ENCODE results near the gene LRP4. TPM values are rescaled to one million over a fixed set of nuclear protein-coding genes. Genes with fewer than 3 reads are reported as not detected.

Gene LRP4
- total and polyA plus RNA-seq, 2 donors (not counting 1 experiment from before 2014, with no cell fraction given) = 1.3 to 2.9 TPM

DNA sequence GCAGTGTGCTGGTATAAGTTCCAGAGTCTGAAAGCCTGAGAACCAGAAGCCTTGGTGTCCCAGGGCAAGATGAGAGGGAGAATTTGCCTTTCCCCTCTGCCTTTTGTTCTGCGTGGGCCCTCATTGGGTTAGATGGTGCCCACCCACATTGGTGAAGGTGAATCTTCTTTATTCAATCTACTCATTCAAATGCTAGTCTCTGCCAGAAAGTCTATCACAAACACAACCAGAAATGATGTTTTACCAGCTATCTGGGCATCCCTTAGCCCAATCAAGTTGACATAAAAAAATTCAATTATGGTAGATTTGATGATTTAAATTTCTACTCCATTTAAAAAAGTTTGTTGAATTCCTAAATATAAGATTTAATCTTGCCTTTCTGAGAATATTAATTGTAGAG is 40.4 kb upstream of the LRP4 start:
- Histone ChIP-seq H3K79me2 (ENCODE audit: control insufficient read depth, insufficient read depth, low read length) (no peaks in the 10 kb centered on the region), H3K36me3 (ENCODE audit: control insufficient read depth, insufficient read depth, low read length) (no peaks in the 10 kb centered on the region), H2AFZ (ENCODE audit: low read length) (no peak overlapping the region), H3K4me2 (ENCODE audit: extremely low read depth, insufficient read depth, low read length) (no peak overlapping the region), H3K9ac (ENCODE audit: insufficient read depth, low read length) (no peak overlapping the region), H3K27me3 (ENCODE audit: control insufficient read depth, insufficient read depth, low read length) (no peaks in the 10 kb centered on the region), H4K20me1 (ENCODE audit: control insufficient read depth, extremely low read depth, insufficient read depth, low read length) (no peaks in the 10 kb centered on the region), H3K4me3 (replicated peaks in 1 of 4; ENCODE audit: control extremely low read depth in 1 of 4, insufficient read depth in 1 of 4, low read depth in 3 of 4, low read length in 4 of 4) (no peak overlapping the region), H3K27ac (ENCODE audit: insufficient read depth, low read length) (no peak overlapping the region), H3K9me3 (ENCODE audit: control insufficient read depth, insufficient read depth, low read depth, low read length) (no peaks in the 10 kb centered on the region), H3K4me1 (ENCODE audit: control insufficient read depth, extremely low read depth, insufficient read depth, low read length) (no peaks in the 10 kb centered on the region)
- no peak for DNase-seq (ENCODE audit: low read depth in 2 of 2)
- no peak for TF ChIP-seq CTCF (conservative IDR thresholded peaks at IDR 0.05 in 1 of 2, IDR thresholded peaks at IDR 0.05 in 1 of 2; ENCODE audit: low read depth in 1 of 2, low read length in 2 of 2)
- TF ChIP-seq EZH2 (IDR thresholded peaks at IDR 0.05; ENCODE audit: low read length, missing control alignments) = no peak

DNA sequence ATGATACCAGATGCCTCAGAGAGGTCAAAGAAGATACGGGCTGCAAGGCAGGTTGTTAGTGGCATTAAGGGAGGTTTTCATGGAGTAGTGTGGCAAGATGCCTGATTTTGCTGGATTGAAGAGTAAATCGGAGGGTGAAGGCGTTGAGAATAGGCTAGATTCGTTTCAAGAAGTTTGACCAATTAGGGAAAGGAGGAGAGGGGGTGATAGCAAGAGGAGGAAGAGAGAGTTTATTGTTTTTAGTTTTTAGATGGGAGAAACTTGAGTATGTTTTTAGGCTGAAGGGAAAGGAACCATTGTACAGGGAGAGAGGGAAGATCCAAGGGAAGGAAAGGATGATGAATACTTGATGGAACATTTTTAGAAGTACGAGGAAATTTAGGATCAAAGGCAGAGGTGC is 34.7 kb upstream of the LRP4 start:
- Histone ChIP-seq H3K4me2 (ENCODE audit: extremely low read depth, insufficient read depth, low read length) (no peak overlapping the region), H3K27me3 (ENCODE audit: control insufficient read depth, insufficient read depth, low read length) (no peaks in the 10 kb centered on the region), H3K9me3 (ENCODE audit: control insufficient read depth, insufficient read depth, low read depth, low read length) (no peaks in the 10 kb centered on the region), H3K4me3 (replicated peaks in 1 of 4; ENCODE audit: control extremely low read depth in 1 of 4, insufficient read depth in 1 of 4, low read depth in 3 of 4, low read length in 4 of 4) (no peak overlapping the region), H3K79me2 (ENCODE audit: control insufficient read depth, insufficient read depth, low read length) (no peaks in the 10 kb centered on the region), H3K9ac (ENCODE audit: insufficient read depth, low read length) (no peak overlapping the region), H3K36me3 (ENCODE audit: control insufficient read depth, insufficient read depth, low read length) (peaks cover 1% of the 10 kb centered on the region), H3K4me1 (ENCODE audit: control insufficient read depth, extremely low read depth, insufficient read depth, low read length) (no peaks in the 10 kb centered on the region), H3K27ac (ENCODE audit: insufficient read depth, low read length) (no peak overlapping the region), H4K20me1 (ENCODE audit: control insufficient read depth, extremely low read depth, insufficient read depth, low read length) (no peaks in the 10 kb centered on the region), H2AFZ (ENCODE audit: low read length) (no peak overlapping the region)
- TF ChIP-seq CTCF (conservative IDR thresholded peaks at IDR 0.05 in 1 of 2, IDR thresholded peaks at IDR 0.05 in 1 of 2; ENCODE audit: low read depth in 1 of 2, low read length in 2 of 2) = no peak
- no peak for TF ChIP-seq EZH2 (IDR thresholded peaks at IDR 0.05; ENCODE audit: low read length, missing control alignments)
- DNase-seq (ENCODE audit: low read depth in 2 of 2) = no peak

- no peaks in the 10 kb centered on the region for H3K79me2 ChIP-seq (ENCODE audit: control insufficient read depth, insufficient read depth, low read length)
- H3K9me3 ChIP-seq (ENCODE audit: control insufficient read depth, insufficient read depth, low read depth, low read length) = no peaks in the 10 kb centered on the region
- peaks cover 1% of the 10 kb centered on the region for H3K36me3 ChIP-seq (ENCODE audit: control insufficient read depth, insufficient read depth, low read length)
- H3K27me3 ChIP-seq (ENCODE audit: control insufficient read depth, insufficient read depth, low read length) = no peaks in the 10 kb centered on the region
- no peak overlapping the region for H3K4me2 ChIP-seq (ENCODE audit: extremely low read depth, insufficient read depth, low read length)
- TF ChIP-seq EZH2 (IDR thresholded peaks at IDR 0.05; ENCODE audit: low read length, missing control alignments) (no peak), CTCF (conservative IDR thresholded peaks at IDR 0.05 in 1 of 2, IDR thresholded peaks at IDR 0.05 in 1 of 2; ENCODE audit: low read depth in 1 of 2, low read length in 2 of 2) (no peak)
- no peaks in the 10 kb centered on the region for H4K20me1 ChIP-seq (ENCODE audit: control insufficient read depth, extremely low read depth, insufficient read depth, low read length)
- H3K27ac ChIP-seq (ENCODE audit: insufficient read depth, low read length) = no peak overlapping the region
- H3K9ac ChIP-seq (ENCODE audit: insufficient read depth, low read length) = no peak overlapping the region
- DNase-seq (ENCODE audit: low read depth in 2 of 2) = no peak
- no peak overlapping the region for H3K4me3 ChIP-seq (replicated peaks in 1 of 4; ENCODE audit: control extremely low read depth in 1 of 4, insufficient read depth in 1 of 4, low read depth in 3 of 4, low read length in 4 of 4)
- H3K4me1 ChIP-seq (ENCODE audit: control insufficient read depth, extremely low read depth, insufficient read depth, low read length) = no peaks in the 10 kb centered on the region
- H2AFZ ChIP-seq (ENCODE audit: low read length) = no peak overlapping the region
These were observed 34.2 kb upstream of the LRP4 start for GRCh38 chr11:46952553-46952952.
